GM18511 (cell line): Measurements from ENCODE around the gene NCAM1.
"Not testable (repeated sequence)": the region's sequence is repeated elsewhere in the genome, so short reads cannot be mapped to it uniquely, and the experiment has no call there.

Experiments
- ATAC-seq: cut with Tn5 transposase; IDR thresholded peaks from one replicate; pipeline ENCODE4 v1.9.1; 2021; ENCODE audit warnings: mild to moderate bottlenecking, moderate library complexity; ENCODE audit not compliant: unreplicated experiment

NCAM1 gene

GRCh38 chr11:112961146-112961668, at the start of gene NCAM1:
NCAM1 (plus strand) TSS chr11:112961420.
- no peak for ATAC-seq

- no peak for ATAC-seq
Observed at GRCh38 chr11:112922606-112923005, 38.6 kb upstream of the NCAM1 start.

GRCh38 chr11:112924836-112925235, 36.4 kb upstream of the NCAM1 start:
- not testable (repeated sequence) for ATAC-seq

GRCh38 chr11:112925516-112926310, 35.5 kb upstream of the NCAM1 start:
- ATAC-seq, result no peak

- no peak for ATAC-seq
Observed at GRCh38 chr11:112928136-112928535, 33.1 kb upstream of the NCAM1 start.

GRCh38 chr11:112929432-112929831, 31.8 kb upstream of the NCAM1 start:
- no peak for ATAC-seq

- no peak for ATAC-seq
Observed at GRCh38 chr11:112931703-112932102, 29.5 kb upstream of the NCAM1 start.

GRCh38 chr11:112932593-112932992, 28.6 kb upstream of the NCAM1 start:
- no peak for ATAC-seq

GRCh38 chr11:112933970-112934369, 27.2 kb upstream of the NCAM1 start:
- ATAC-seq, result no peak

GRCh38 chr11:112941104-112941503, 20.1 kb upstream of the NCAM1 start:
- ATAC-seq, result no peak

- no peak for ATAC-seq
Observed at GRCh38 chr11:112942966-112943643, 18.1 kb upstream of the NCAM1 start.

GRCh38 chr11:112946866-112947265, 14.4 kb upstream of the NCAM1 start:
- ATAC-seq, result no peak

GRCh38 chr11:112949781-112950575, 11.2 kb upstream of the NCAM1 start:
- no peak for ATAC-seq

- no peak for ATAC-seq
Observed at GRCh38 chr11:112958670-112959069, 2.5 kb upstream of the NCAM1 start.

- no peak for ATAC-seq
Observed at GRCh38 chr11:112961751-112962578, 745 bp downstream of the NCAM1 start.

- no peak for ATAC-seq
Observed at GRCh38 chr11:112962579-112963367, 1.6 kb downstream of the NCAM1 start.

- no peak for ATAC-seq
Observed at GRCh38 chr11:112963368-112963955, 2.2 kb downstream of the NCAM1 start.

- no peak for ATAC-seq
Observed at GRCh38 chr11:112965656-112966055, 4.4 kb downstream of the NCAM1 start.

GRCh38 chr11:112966561-112966960, 5.3 kb downstream of the NCAM1 start:
- no peak for ATAC-seq
